GM21723 (cell line): Measurements from ENCODE around the gene ERCC1.
A peak's percentile ranks its signal among the peaks of the same experiment; 100 is the strongest.
"Not testable (repeated sequence)": the region's sequence is repeated elsewhere in the genome, so short reads cannot be mapped to it uniquely, and the experiment has no call there.

Experiments
- ATAC-seq: cut with Tn5 transposase; IDR thresholded peaks from one replicate; pipeline ENCODE4 v1.9.1; 2021; ENCODE audit warnings: mild to moderate bottlenecking, moderate library complexity; ENCODE audit not compliant: unreplicated experiment

ERCC1 gene

DNA sequence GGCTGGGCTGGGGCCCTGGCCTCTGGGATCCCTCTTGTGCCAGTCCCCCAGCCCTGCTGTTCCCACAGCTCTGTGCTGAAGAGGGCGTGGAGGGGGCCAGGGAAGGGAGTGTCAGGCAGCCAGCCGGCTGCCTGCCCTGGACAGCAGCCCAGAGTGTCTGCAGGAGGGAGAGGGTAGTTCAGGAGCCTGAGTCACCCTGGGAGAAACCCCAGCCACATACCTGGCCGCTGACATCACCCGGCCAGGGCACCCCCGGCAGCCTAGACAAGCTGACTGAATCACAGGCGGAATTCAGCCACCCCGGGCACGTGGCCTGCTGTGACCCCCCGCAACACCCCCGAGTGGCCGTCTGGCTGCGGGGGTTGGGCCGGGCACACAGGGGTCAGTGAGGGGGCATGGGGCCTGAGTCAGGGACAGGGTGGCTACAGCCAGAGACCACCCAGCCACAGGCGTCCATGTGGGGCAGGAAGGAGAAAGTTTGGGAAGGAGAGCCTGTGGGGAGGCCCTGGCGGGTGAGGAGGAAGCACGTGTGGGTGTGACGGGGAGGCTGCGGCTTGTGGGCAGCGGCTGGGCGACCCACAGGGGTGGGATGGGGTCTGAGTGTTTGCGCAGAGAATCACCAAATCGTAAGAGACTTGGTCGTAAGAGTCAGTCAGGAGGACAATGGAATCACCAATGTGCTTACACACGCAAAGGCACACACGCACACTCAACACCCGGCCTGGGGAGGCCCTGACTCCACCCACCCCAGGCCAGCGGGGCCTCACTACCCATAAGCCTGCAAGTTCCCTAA is 32.2 kb upstream of the ERCC1 start:
- ATAC-seq, result peak; percentile 40

DNA sequence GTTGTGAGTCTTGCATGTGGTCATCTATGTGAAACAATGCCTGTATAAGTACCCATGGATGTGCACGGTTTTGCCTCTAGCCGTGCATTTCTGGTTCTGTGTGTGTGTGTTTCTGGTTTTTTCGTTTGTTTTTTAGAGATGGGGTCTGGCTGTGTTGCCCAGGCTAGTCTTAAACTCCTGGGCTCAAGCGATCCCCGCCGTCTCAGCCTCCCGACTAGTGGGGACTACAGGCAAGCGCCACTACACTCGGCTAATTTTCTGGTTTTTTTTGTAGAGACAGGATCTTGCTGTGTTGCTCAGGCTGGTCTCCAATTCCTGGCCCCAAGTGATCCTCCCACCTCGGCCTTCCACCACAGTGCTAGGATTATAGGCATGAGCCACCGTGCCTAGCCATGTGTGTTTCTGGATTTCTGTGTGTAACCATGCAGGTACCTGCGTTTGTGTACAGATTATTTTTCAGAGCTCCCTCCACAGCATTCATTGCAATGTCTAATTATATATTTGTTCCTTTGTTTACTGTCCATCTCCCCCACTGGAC is 28.2 kb upstream of the ERCC1 start:
- ATAC-seq, result no peak

DNA sequence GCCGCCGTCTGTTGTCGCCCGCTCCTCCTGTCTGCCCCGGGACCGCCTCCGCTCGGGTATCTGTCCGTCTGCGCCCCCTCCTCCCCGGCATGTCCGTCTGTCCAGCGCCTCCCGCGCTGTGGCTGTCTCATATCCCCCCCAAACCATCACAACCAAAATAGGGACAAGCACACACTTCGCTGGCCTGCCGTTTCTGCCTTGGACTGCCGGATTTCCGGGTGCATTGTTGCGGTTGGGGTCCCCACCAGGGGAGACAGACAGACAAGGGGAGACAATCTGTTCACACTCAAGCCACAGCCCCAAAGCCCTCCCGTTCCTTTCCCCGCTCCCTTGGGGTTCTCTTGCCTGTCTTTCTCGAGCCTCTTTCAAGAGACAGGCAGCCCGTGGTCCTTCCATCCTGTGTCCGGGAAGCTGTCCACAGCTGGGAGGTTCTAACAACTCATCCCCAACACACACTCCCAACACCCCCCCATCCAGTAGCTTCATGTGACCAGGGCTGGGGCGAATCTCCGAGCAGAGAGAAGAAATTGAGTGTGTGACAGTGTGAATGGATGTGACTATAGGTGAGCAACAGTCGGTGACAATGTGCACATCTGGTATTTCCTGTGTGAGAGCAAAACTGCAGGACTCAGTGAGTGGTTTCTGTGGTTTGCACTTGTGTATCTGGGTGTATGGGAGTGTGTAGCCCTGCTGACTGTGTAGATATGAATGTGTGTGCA is 27.6 kb upstream of the ERCC1 start:
- ATAC-seq, result no peak

DNA sequence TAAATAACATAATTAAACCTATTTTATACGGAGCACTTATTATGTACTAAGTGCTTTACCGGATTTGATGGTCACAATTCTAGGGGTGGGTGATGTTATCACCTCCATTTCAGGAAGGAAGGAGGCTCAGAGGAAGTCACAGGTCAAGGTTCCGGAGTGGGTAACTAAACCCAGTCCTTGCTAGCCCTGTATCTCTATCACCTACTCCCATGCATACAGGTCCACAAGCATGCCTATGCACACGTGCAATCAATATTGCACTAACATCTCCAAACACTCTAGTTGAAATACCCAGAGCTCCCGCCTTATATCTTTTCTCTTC is 26.3 kb upstream of the ERCC1 start:
- ATAC-seq, result no peak

DNA sequence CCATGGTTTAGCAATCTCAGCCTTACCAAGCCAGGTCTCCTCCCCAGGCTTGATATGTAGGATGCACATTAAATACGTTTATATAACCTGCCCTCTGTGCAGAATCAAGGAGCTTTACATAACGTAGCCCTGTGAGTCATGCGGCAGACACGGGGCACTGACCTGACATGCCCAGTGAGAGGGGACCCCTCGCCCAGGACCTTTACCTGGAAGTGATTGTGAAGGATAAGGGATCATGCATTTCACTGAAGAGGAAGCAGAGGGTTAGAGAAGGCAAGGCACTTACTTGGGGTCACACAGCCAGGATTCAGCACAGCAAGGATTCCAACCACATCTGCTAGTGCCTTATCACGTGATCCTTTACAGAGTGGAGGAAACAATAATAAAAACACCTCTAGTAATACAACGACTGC is 25.2 kb upstream of the ERCC1 start:
- no peak for ATAC-seq

DNA sequence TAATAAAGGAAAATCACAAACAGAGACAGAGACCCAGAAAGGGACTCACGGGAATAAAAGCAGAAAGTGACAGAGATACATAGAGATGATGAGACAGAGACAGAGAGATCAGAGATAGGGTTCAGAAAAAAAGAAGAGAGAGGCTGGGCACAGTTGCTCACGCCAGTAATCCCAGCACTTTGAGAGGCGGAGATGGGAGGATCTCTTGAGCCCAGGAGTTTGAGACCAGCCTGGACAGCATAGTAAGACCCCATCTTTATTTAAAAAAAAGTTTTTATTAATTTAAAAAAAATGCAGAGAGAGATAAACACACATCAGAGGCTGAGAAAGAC is 24.7 kb upstream of the ERCC1 start:
- no peak for ATAC-seq

DNA sequence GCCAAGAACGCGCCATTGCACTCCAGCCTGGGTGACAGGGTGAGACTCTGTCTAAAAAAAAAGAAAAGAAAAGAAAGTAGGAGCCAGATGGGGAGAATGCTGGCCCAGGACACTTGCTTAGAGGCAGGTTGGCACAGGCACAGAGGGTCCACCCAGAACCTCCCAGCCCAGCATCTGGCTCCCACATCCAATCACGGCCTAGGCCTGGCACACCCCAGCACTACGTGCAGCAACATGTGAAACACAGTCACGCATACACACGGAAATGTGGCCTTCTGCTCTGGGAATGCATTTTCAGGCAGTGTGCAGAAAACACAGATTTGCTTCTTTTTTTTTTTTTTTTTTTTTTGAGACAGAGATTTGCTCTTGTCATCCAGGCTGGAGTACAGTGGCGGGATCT is 23.2 kb upstream of the ERCC1 start:
- no peak for ATAC-seq

DNA sequence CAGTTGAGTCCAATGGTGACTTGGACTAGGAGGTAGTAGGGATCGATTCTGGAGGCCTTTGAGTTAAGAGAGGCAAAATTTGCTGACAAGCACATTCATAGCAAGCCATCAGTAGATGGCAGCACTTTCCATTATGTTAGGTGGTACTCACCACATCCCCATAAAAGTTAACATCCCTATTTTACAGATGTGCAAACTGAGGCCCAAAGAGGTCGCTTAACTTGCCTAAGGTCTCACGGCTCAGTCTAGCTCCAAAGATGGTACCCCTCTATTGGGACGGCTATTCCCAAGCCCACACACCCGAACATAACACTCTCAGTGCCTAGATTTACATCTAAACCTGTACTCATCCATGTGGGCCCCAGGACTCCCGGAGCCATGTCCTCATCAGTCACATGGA is 22.6 kb upstream of the ERCC1 start:
- ATAC-seq, result no peak

DNA sequence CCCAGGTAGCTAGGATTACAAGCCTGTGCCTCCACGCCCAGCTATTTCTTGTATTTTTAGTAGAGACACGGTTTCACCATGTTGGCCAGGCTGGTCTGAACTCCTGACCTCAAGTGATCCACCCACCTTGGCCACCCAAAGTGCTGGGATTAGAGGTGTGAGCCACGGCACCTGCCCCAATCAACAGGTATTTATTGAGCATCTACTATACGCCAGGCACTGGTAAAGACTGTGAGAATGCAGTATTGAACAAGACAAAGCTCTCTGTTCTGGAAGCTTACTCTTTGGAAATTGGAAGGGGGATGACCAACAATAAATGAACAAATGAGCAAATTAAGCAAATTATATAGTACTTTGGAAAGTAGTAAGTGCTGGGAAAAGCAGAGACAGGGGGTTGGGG is 21.4 kb upstream of the ERCC1 start:
- ATAC-seq, result no peak

DNA sequence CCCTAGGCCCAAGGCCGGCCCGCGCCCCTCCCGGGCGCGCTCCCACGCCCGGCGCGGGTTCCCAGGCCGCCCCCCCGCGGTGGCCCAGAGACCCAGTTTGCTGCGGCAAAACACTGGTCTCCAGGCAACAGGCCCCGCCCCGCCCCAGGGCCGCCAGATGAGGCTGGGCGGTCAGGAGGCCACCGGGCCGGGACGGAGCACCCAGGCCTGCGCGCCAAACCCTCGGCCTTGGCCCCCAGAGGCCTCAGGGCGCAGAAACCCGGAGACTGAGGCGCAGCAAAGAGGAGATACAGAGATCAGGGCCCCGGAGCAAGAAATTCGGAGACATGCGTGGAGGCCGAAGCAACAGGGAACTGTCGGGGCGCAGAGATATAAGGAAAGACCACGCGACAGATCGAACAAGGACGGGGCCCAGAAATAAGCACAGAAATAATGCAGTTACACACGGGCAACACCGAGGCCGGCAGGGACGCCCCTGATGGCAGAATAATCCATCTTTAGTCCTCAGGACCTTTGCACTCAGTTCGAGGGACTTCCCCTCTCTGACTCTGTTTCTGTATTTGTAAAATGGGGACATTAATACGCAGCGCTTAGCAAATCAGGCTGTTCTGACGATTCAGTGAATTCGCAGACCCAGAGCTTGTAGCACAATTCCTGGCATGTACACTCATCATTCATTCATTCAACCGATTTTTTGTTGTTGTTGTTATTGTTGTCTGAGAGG is 20.8 kb upstream of the ERCC1 start:
- no peak for ATAC-seq

DNA sequence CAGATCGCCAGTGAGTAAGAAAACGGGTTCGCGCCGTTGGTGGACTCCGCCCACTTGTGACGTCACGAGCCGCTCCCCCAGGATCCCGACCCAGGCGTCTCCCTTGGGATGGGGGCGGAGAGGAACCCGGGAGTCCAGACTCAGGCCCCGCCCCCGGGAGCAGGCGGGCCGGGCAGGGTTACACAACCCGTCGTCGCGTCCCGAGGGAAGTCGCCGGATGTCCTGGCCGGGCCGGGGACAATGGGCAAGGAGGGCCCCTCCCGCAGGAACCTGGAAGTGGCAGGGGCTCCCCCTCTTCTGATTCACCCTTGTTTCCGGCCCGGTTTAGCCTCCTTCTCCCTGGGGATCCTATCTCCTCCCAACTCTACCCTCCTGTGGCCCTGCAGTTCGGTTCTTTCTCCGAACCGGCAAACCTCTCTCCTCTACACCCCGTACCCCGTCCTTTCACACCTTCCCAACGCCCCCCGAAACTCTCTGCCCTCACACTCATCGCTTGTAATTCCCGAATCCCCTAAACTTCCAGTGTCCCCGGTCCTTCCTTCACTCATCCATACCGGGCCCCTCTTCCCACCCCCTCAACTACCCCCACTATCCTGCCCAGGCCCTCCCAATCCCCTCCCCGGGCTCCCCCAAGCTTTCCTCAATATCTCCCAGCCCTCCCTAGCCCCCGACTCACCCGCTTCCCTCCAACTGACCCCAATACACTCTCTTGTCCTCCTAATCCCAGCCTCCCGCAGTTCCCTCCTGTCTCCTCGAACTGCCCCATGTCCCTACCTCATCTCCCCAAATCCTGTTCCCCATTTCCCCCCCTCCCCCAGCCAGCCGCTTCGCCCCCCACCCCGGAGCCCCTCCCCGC is 20.0 kb upstream of the ERCC1 start:
- no peak for ATAC-seq

DNA sequence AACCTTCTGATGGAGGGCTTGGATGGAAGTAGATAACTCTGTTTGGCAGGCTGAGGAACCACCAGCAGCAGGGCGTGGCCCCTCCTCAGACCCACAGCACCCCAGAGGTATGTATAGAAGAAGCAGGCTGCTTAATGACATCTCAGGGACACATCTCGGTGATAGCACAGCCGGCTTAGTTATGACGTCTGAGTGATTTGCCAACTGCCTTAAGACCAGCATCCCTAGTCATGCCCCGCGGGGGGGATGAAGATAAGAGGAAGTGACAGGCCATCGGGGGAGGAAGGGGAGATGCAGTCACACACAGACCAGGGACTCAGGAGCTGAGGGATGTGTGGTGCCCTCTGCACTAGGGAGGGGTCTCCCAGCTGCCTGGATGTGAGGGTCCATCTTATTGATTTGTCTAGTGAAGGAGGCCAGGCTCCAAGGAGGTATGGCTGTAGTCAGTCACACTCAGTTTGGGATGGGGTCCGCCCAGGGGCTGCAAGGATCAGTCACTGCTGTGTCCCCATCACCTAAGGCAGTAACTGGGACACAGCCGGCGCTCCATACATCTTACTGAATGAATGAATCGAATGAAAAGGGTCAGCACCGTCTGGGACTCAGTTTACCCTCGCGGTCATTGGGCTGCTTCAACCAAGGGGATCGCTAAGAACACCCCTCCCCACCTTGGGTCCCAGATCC is 19.2 kb upstream of the ERCC1 start:
- ATAC-seq, result no peak

DNA sequence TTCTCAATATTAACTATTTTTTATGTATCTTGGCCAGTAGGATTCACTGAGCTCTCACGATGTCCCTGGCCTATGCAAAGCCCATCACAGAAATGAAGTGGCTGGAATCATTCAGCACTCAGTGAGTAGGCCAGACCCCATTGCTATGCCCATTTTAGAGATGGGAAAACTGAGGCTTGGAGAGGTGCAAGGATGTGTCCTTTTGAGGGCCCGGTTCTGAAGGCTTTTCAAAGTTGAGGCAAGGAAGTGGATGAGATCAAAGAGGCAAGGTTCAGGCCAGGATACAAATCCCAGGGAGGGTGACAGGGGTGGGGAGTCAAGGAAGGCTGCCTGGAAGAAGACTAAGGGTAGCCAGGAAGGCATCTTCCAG is 18.7 kb upstream of the ERCC1 start:
- ATAC-seq, result no peak

DNA sequence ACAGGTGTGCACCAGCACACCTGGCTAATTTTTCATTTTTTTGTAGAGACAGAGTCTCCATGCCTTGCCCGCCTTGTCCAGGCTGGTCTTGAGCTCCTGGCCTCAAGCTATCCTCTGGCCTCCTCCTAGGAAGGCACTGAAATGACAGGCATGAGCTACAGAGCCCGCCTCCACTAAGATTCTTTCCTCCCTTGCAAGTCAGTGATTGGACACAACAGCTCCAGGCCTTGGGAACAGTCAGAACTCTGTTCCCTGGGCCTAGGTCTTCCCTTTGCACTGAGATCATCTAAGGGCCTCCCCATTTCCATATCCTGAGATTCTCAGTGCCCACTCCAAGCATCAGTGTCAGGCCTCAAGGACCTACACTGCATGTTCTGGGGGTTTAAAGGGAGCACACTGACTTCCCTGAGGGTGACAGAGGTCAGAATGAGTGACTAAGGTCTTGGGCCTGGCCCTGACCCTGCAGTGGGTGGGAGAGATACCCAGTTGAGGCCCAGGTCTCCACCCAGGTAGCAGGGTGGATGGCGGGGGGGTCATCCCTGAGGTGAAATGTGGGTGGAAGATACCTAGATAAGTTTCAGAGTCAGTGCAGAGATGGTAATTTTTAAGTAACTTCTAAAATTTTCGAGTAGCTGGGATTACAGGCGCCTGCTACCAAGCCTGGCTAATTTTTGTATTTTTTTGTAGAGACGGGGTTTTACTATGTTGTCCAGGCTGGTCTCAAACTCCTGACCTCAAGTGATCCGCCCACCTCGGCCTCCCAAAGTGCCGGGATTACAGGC is 17.3 kb upstream of the ERCC1 start:
- no peak for ATAC-seq

DNA sequence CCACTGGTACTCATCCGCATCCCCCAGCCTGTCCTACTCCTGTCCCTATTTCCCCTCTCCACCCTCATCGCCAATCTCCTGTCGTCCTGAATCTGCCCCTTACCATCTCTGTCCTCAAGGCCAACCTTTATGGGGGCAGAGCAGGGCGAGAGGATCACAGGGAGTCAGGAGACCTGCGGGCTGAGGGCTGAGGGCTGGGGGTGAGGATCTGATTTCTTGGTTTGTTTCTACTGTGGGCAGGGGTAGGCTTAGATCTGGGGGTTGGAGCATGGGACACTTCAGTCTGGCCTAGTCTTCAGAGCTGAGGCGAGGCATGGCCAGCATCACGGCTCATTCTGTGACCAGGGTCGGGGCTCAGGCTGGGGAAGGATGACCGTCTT is 16.5 kb upstream of the ERCC1 start:
- ATAC-seq, result no peak

DNA sequence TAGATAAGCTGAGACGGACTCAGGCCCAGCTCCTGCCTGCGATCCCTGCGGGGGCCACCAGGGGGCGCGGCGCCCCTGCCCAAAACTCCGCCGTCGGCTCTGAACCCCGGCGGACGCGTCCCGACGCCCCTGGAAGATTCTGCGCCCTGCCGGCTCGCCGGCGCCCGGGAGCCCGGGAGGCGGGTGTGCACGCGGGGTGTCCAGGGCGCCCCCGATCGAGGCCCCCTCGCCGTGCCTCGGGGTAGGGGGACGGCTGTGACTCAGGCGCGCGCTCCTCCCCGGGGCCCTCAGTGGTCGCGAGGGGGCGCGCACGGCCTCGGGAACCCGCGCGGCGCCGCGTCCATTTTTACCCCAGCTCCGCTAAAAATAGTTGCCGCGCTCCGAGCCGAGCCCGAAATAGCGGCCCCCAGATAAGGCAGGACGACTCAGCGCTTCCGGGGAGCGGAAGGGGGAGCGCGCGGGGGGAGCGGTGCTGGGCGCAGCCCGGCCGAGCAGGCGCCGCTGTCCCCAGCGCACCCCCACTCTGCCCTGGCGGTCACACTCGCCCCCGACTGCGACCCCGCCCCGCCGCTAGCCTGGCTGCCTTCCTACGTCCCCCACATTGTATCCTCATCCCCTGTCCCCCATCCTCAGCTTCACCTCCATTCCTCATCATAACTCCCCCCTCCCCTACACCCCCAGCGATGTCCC is 16.0 kb upstream of the ERCC1 start:
- peak; percentile 57 for ATAC-seq

DNA sequence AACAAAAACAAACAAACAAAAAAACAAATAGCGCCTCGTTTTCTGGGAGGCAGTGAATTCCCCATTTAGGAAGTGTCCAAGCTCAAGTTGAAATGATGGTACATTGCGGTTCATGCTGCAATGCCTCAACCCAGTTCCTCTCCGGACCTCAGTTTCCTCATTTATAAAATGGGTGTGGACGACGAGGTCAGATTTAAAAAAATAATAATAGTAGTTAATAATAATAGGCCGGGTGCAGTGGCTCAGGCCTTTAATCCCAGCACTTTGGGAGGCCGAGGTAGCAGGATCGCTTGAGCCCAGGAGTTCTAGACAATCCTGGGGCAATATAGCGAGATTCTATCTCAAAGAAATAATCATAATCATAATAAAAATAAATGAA is 15.5 kb upstream of the ERCC1 start:
- ATAC-seq, result no peak

DNA sequence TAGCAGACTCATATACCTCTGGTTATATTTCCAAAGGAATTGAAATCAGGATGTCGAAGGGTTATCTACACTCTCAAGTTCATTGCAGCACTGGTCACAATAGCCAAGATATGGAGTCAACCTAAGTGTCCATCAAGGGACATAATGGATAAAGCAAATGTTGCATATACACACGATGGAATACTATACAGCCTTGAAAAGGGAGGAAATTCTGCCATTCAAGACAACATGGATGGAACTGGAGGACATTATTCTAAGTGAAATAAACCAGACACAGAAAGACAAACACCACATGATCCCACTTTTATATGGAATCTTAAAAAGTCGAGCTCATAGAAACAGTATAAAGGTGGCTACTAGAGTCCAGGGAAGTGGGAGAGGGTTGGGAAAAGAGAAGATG is 13.6 kb upstream of the ERCC1 start:
- ATAC-seq, result no peak

DNA sequence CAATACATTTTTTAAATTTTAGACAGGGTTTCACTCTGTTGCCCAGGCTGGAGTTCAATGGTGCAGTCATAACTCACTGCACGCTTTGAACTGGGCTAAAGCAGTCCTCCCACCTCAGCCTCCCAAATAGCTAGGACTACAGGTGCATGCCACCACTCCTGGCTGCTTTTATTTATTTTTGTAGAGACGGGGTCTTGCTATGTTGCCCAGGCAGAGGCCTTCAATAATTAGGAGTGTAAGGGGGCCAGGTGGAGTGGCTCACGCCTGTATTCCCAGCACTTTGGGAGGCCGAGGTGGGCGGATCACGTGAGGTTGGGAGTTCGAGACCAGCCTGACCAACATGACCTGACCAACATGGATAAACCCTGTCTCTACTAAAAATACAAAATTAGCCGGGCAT is 8.8 kb upstream of the ERCC1 start:
- ATAC-seq, result not testable (repeated sequence)
